A549 (cell line): ENCODE data around the gene HMSD. TPM values are rescaled to one million over a fixed set of nuclear protein-coding genes. Genes with fewer than 3 reads are reported as not detected.

Source experiments
- ATAC-seq, 2 experiments: fragments of 200-7000 bp in 1 of 2; fragments of >200 bp in 1 of 2; cut with Nextera tagmentation in 1 of 2; cut with Tn5 transposase in 1 of 2; 3 replicates each; pipeline versions ENCODE4 v1.8.0 to v1.9.1; 2018 to 2020; ENCODE audit warnings: mild to moderate bottlenecking in 1 of 2, moderate library complexity in 1 of 2
- CTCF ChIA-PET: fragments of 300-600 bp; sonication (Branson Sonifier 250); formaldehyde crosslinking; extraction: SDS; loops from one replicate; lab custom pipeline; 2021; ENCODE audit warnings: antibody characterized with exemption, inconsistent platforms; lab: Yijun Ruan, JAX
- POLR2A ChIA-PET: fragments of 350-600 bp; formaldehyde crosslinking; extraction: SDS; loops from one replicate; lab custom pipeline; 2021; ENCODE audit warnings: antibody characterized with exemption, inconsistent platforms; lab: Yijun Ruan, JAX
- DNase-seq, 2 experiments: peaks; one replicate each; pipeline versions ENCODE4 v3.0.0 to v3.0.0-alpha.2; 2011 to 2016; ENCODE audit warnings: low read depth in 1 of 2, low spot score in 1 of 2
- FAIRE-seq: peaks from 2 replicates; lab custom pipeline; 2011; peaks lifted over from hg19 to GRCh38; lab: Jason Lieb, UNC
- H3K27ac ChIP-seq, 2 experiments: fragments of >200 bp; sonication (Bioruptor Twin); formaldehyde crosslinking; 3 replicates each; pipeline ENCODE4 v1.5.1; 2016 to 2017
- H3K4me1 ChIP-seq: fragments of >200 bp; sonication (Bioruptor Twin); formaldehyde crosslinking; 3 replicates; pipeline ENCODE4 v1.6.1; 2016
- H3K4me2 ChIP-seq: fragments of >200 bp; sonication (Bioruptor Twin); formaldehyde crosslinking; 3 replicates; pipeline ENCODE4 v1.6.1; 2016
- H3K4me3 ChIP-seq: fragments of >200 bp; sonication (Bioruptor Twin); formaldehyde crosslinking; 3 replicates; pipeline ENCODE4 v1.5.1; 2016
- H3K9me3 ChIP-seq: fragments of >200 bp; sonication (Bioruptor Twin); formaldehyde crosslinking; 3 replicates; pipeline ENCODE4 v1.6.1; 2016
- CBX2 ChIP-seq: fragments of 200-600 bp; sonication (generic); IDR thresholded peaks from 2 replicates; pipeline ENCODE4 v1.6.1; 2016; ENCODE audit warnings: low read depth, mild to moderate bottlenecking, borderline replicate concordance
- EHMT2 ChIP-seq: fragments of 200-600 bp; sonication (generic); IDR thresholded peaks from 2 replicates; pipeline ENCODE4 v1.6.1; 2016; ENCODE audit warnings: antibody characterized with exemption, low read depth, mild to moderate bottlenecking, moderate library complexity
- ELK1 ChIP-seq: fragments of 150-350 bp; IDR thresholded peaks from 2 replicates; pipeline ENCODE4 v1.6.1; 2014; ENCODE audit warnings: low read depth, mild to moderate bottlenecking, low read length
- ESRRA ChIP-seq: fragments of 150-350 bp; IDR thresholded peaks from 2 replicates; pipeline ENCODE4 v1.6.1; 2014; ENCODE audit warnings: mild to moderate bottlenecking, low read length, borderline replicate concordance
- FOXS1 ChIP-seq: fragments of 250-450 bp; sonication (Bioruptor Pico); IDR thresholded peaks from 2 replicates; pipeline ENCODE4 v1.5.0; 2020; ENCODE audit warnings: mild to moderate bottlenecking, moderate library complexity
- HDAC2 ChIP-seq: fragments of 200-600 bp; sonication (generic); IDR thresholded peaks from 2 replicates; pipeline ENCODE4 v1.6.1; 2016
- HES2 ChIP-seq: fragments of >200 bp; sonication (Bioruptor Twin); formaldehyde crosslinking; IDR thresholded peaks from 2 replicates; pipeline ENCODE4 v1.6.1; 2016
- HEYL ChIP-seq: fragments of 250-450 bp; sonication (Bioruptor Pico); IDR thresholded peaks from 2 replicates; pipeline ENCODE4 v1.8.0; 2021; ENCODE audit warnings: mild to moderate bottlenecking, moderate library complexity
- HMGXB4 ChIP-seq: fragments of 250-450 bp; sonication (Bioruptor Pico); IDR thresholded peaks from 2 replicates; pipeline ENCODE4 v1.5.0; 2021; ENCODE audit warnings: mild to moderate bottlenecking, moderate library complexity, borderline replicate concordance
- HOXB13 ChIP-seq: fragments of 250-450 bp; sonication (Bioruptor Pico); IDR thresholded peaks from 2 replicates; pipeline ENCODE4 v1.5.0; 2020; ENCODE audit warnings: low read depth, mild to moderate bottlenecking, moderate library complexity
- KDM1A ChIP-seq: fragments of 200-600 bp; sonication (generic); IDR thresholded peaks from 2 replicates; pipeline ENCODE4 v1.6.1; 2016; ENCODE audit warnings: low read depth, mild to moderate bottlenecking
- NPAS2 ChIP-seq: fragments of 250-450 bp; sonication (Bioruptor Pico); IDR thresholded peaks from 2 replicates; pipeline ENCODE4 v1.8.0; 2022; ENCODE audit warnings: mild to moderate bottlenecking, moderate library complexity, borderline replicate concordance
- PBX3 ChIP-seq: IDR thresholded peaks from 2 replicates; pipeline ENCODE4 v1.6.1; 2012
- POLR2A ChIP-seq: IDR thresholded peaks from 2 replicates; pipeline ENCODE4 v1.6.1; 2012; ENCODE audit warnings: mild to moderate bottlenecking, low read length
- POLR2AphosphoS2 ChIP-seq: conservative IDR thresholded peaks from 2 replicates; pipeline ENCODE4 v1.6.1; 2012; ENCODE audit warnings: low read length, improper control_type of control experiment, inconsistent platforms
- RCOR1 ChIP-seq: fragments of 150-350 bp; IDR thresholded peaks from 2 replicates; pipeline ENCODE4 v1.6.1; 2014; ENCODE audit warnings: antibody characterized with exemption, low read length, low read depth
- RNF2 ChIP-seq: fragments of 200-600 bp; sonication (generic); IDR thresholded peaks from 2 replicates; pipeline ENCODE4 v1.6.1; 2016; ENCODE audit warnings: low read depth, mild to moderate bottlenecking, antibody characterized with exemption, moderate library complexity, borderline replicate concordance
- SREBF2 ChIP-seq: fragments of 450-650 bp; IDR thresholded peaks from 2 replicates; pipeline ENCODE4 v1.6.1; 2014; ENCODE audit warnings: mild to moderate bottlenecking, moderate library complexity
- TFCP2L1 ChIP-seq: fragments of 250-450 bp; sonication (Bioruptor Pico); IDR thresholded peaks from 2 replicates; pipeline ENCODE4 v1.5.0; 2021; ENCODE audit warnings: mild to moderate bottlenecking
- TP53 ChIP-seq: fragments of 250-450 bp; sonication (Bioruptor Pico); IDR thresholded peaks from 2 replicates; pipeline ENCODE4 v1.5.0; 2021; ENCODE audit warnings: mild to moderate bottlenecking, moderate library complexity
- USF2 ChIP-seq: fragments of 450-650 bp; IDR thresholded peaks from 2 replicates; pipeline ENCODE4 v1.6.1; 2014; ENCODE audit warnings: antibody characterized with exemption
- ZC3H11A ChIP-seq: fragments of 450-650 bp; IDR thresholded peaks from 2 replicates; pipeline ENCODE4 v1.6.1; 2014; ENCODE audit warnings: antibody characterized with exemption, mild to moderate bottlenecking
- WGBS: methylation state at CpG from one replicate; pipeline ENCODE4 v1.1.6; 2017; ENCODE audit errors: missing lambda C conversion rate; 5-methylcytosine and 5-hydroxymethylcytosine counted together
- polyA plus RNA-seq, 4 experiments: library from polyadenylated mRNA; depleted of rRNA in 3 of 4; stranded (reverse); fragments of >200 nt; fragmentation: RNase III in 1 of 4; extraction: RNeasy Plus Mini Kit Qiagen cat#74134 plus additional on column Dnase treatment in 1 of 4; gene quantifications; 2 replicates in 3 of 4; 3 replicates in 1 of 4; pipeline ENCODE4 v1.2.3, GENCODE V29; 2011 to 2017

The HMSD gene
- polyA plus RNA-seq, 2 of the 4 experiments (the other 2 are of a cell fraction): 0.13 to 0.23 TPM

GRCh38 chr18:63964908-63965307 is 15.8 kb downstream of the HMSD start:
- ATAC-seq: no peak
- TF ChIP-seq HMGXB4 (CRISPR knock-in tag): no peak
- no peak for TF ChIP-seq POLR2A
- TF ChIP-seq NPAS2 (CRISPR knock-in tag): no peak
- no peak for TF ChIP-seq FOXS1 (CRISPR knock-in tag)
- TF ChIP-seq KDM1A: no peak
- no peak for TF ChIP-seq ESRRA
- TF ChIP-seq PBX3: no peak
- no peak for TF ChIP-seq CBX2
- TF ChIP-seq TP53 (CRISPR knock-in tag): no peak
- TF ChIP-seq HES2: no peak
- TF ChIP-seq POLR2AphosphoS2: no peak
- no peak for TF ChIP-seq ZC3H11A
- TF ChIP-seq SREBF2: no peak
- TF ChIP-seq HEYL (CRISPR knock-in tag): no peak
- Histone ChIP-seq H3K4me3 (no peak overlapping the region), H3K27ac (no peak overlapping the region), H3K4me1 (peaks cover 6% of the 10 kb centered on the region; the same call in 1 of the 3 replicates), H3K4me2 (no peak overlapping the region), H3K9me3 (no peaks in the 10 kb centered on the region)
- DNase-seq: no peak
- POLR2A ChIA-PET: no interaction called here
- CTCF ChIA-PET: interaction anchor here (0.7 kb wide), 1 partner anchor 29 kb away, joined by 3 read pairs; no protein-coding TSS in a partner anchor
- no peak for FAIRE-seq

- H3K4me1 ChIP-seq: peaks cover 6% of the 10 kb centered on the region; the same call in 1 of the 3 replicates
- no peaks in the 10 kb centered on the region for H3K9me3 ChIP-seq
- ChIA-PET CTCF (interaction anchor here (0.6 kb wide), 1 partner anchor 17 kb away, joined by 3 read pairs; no protein-coding TSS in a partner anchor), POLR2A (no interaction called here)
- WGBS: 41% methylated on average over 5 of the region's 5 CpGs
- H3K27ac ChIP-seq: no peak overlapping the region
- no peak for TF ChIP-seq ELK1
- no peak for TF ChIP-seq EHMT2
- no peak for TF ChIP-seq HOXB13
- TF ChIP-seq RNF2: no peak
- no peak for TF ChIP-seq USF2
- no peak for TF ChIP-seq RCOR1
- no peak for TF ChIP-seq HDAC2
- no peak for TF ChIP-seq TFCP2L1 (CRISPR knock-in tag)
- TF ChIP-seq, all 56 proteins: peak for 0
- ATAC-seq: no peak
- no peak overlapping the region for H3K4me2 ChIP-seq
- no peak overlapping the region for H3K4me3 ChIP-seq
- no peak for FAIRE-seq
- no peak for DNase-seq
Observed at GRCh38 chr18:63965716-63966330, 16.7 kb downstream of the HMSD start.
